ENCODE measurements around the gene EFTUD2.
"Not testable (repeated sequence)": the region's sequence is repeated elsewhere in the genome, so short reads cannot be mapped to it uniquely, and the experiment has no call there.

The EFTUD2 gene

GRCh38 chr17:44808656-44809388 is 90.4 kb downstream of the EFTUD2 start:
- not testable (repeated sequence) for DNase-seq (ENCODE audit: low read depth in 2 of 2)

GRCh38 chr17:44808156-44808555 is 91.1 kb downstream of the EFTUD2 start:
- no peak for DNase-seq (ENCODE audit: low read depth in 2 of 2)

- peak in 1 of 2 experiments; percentile 44 for DNase-seq (ENCODE audit: low read depth in 2 of 2)
Measured at GRCh38 chr17:44807817-44808155, 91.5 kb downstream of the EFTUD2 start.

GRCh38 chr17:44807093-44807816 is 92.0 kb downstream of the EFTUD2 start:
- no peak for DNase-seq (ENCODE audit: low read depth in 2 of 2)

GRCh38 chr17:44804302-44805089 is 94.7 kb downstream of the EFTUD2 start:
- DNase-seq (ENCODE audit: low read depth in 2 of 2) = no peak

GRCh38 chr17:44801880-44802279 is 97.4 kb downstream of the EFTUD2 start:
- no peak for DNase-seq (ENCODE audit: low read depth in 2 of 2)
